GM20000 (cell line): Measurements from ENCODE around the gene AOX1.
A peak's percentile ranks its signal among the peaks of the same experiment; 100 is the strongest.

Experiments used
- DNase-seq: peaks from one replicate; pipeline ENCODE4 v3.0.0; 2012; ENCODE audit warnings: low spot score
- CTCF ChIP-seq: IDR thresholded peaks from 2 replicates; pipeline ENCODE4 v1.5.1; 2012; ENCODE audit warnings: mild to moderate bottlenecking, control low read depth; ENCODE audit errors: extremely low read depth, missing control alignments

Gene AOX1

GRCh38 chr2:200603972-200604371 is 18.2 kb downstream of the AOX1 start:
- DNase-seq, result no peak
- no peak for TF ChIP-seq CTCF

- DNase-seq, result no peak
- no peak for TF ChIP-seq CTCF
Measured at GRCh38 chr2:200604571-200605255, 18.9 kb downstream of the AOX1 start.

- no peak for TF ChIP-seq CTCF
- no peak for DNase-seq
Measured at GRCh38 chr2:200608341-200609027, 22.7 kb downstream of the AOX1 start.

- DNase-seq, result no peak
- no peak for TF ChIP-seq CTCF
Measured at GRCh38 chr2:200609028-200609614, 23.3 kb downstream of the AOX1 start.

GRCh38 chr2:200610217-200610616 is 24.4 kb downstream of the AOX1 start:
- peak; percentile 20 for DNase-seq

- no peak for TF ChIP-seq CTCF
- DNase-seq, result no peak
Measured at GRCh38 chr2:200613692-200614091, 27.9 kb downstream of the AOX1 start.

GRCh38 chr2:200614249-200614648 is 28.4 kb downstream of the AOX1 start:
- TF ChIP-seq CTCF, result no peak
- no peak for DNase-seq
